ENCODE data around the gene ADORA2A. TPM values are rescaled to one million over a fixed set of nuclear protein-coding genes. Genes with fewer than 3 reads are reported as not detected.

Gene ADORA2A
- total RNA-seq, 1 donor from 2014 or later: under 0.01 TPM

- DNase-seq (ENCODE audit: low read depth) (no peak), FAIRE-seq (no peak)
These were observed 2.3 kb downstream of the ADORA2A start for GRCh38 chr22:24429411-24430365.

GRCh38 chr22:24430431-24431308 lies 3.3 kb downstream of the ADORA2A start:
- no peak overlapping the region for H3K4me3 ChIP-seq (ENCODE audit: low read depth, low read length)
- TF ChIP-seq CTCF (IDR thresholded peaks at IDR 0.05; ENCODE audit: insufficient read depth, low read length, severe bottlenecking): no peak
- DNase-seq (ENCODE audit: low read depth) (no peak), FAIRE-seq (no peak)
- H3K36me3 ChIP-seq (ENCODE audit: control insufficient read depth, insufficient read depth, low read length): no peaks in the 10 kb centered on the region
- H3K27me3 ChIP-seq (ENCODE audit: control insufficient read depth, insufficient read depth, low read length): peaks cover 9% of the 10 kb centered on the region

More at GRCh38 chr22:24429411-24430365, 2.3 kb downstream of the ADORA2A start:
- H3K27me3 ChIP-seq (ENCODE audit: control insufficient read depth, insufficient read depth, low read length): peaks cover 14% of the 10 kb centered on the region
- H3K4me3 ChIP-seq (ENCODE audit: low read depth, low read length): no peak overlapping the region
- no peaks in the 10 kb centered on the region for H3K36me3 ChIP-seq (ENCODE audit: control insufficient read depth, insufficient read depth, low read length)
- no peak for TF ChIP-seq CTCF (IDR thresholded peaks at IDR 0.05; ENCODE audit: insufficient read depth, low read length, severe bottlenecking)

GRCh38 chr22:24431309-24432034 lies 4.1 kb downstream of the ADORA2A start:
- FAIRE-seq (no peak), DNase-seq (ENCODE audit: low read depth) (no peak)
- TF ChIP-seq CTCF (IDR thresholded peaks at IDR 0.05; ENCODE audit: insufficient read depth, low read length, severe bottlenecking): no peak
- no peak overlapping the region for H3K4me3 ChIP-seq (ENCODE audit: low read depth, low read length)
- no peaks in the 10 kb centered on the region for H3K36me3 ChIP-seq (ENCODE audit: control insufficient read depth, insufficient read depth, low read length)
- peaks cover 2% of the 10 kb centered on the region for H3K27me3 ChIP-seq (ENCODE audit: control insufficient read depth, insufficient read depth, low read length)

- no peak for FAIRE-seq
- Histone ChIP-seq H3K4me3 (ENCODE audit: low read depth, low read length) (no peak overlapping the region), H3K36me3 (ENCODE audit: control insufficient read depth, insufficient read depth, low read length) (no peaks in the 10 kb centered on the region), H3K27me3 (ENCODE audit: control insufficient read depth, insufficient read depth, low read length) (no peaks in the 10 kb centered on the region)
- DNase-seq (ENCODE audit: low read depth): peak; percentile 60
- peak; percentile 1 for TF ChIP-seq CTCF (IDR thresholded peaks at IDR 0.05; ENCODE audit: insufficient read depth, low read length, severe bottlenecking)
These were observed 4.9 kb downstream of the ADORA2A start for GRCh38 chr22:24432059-24432853.

Measured in bronchial epithelial cell (primary cell).